B cell (primary cell): ENCODE results near the gene ADCK2.

ENCODE experiments used
- EZH2 ChIP-seq: IDR thresholded peaks from 2 replicates; pipeline ENCODE4 v1.6.1; 2012; ENCODE audit warnings: borderline replicate concordance, low read depth, mild to moderate bottlenecking, moderate library complexity, low read length; ENCODE audit not compliant: insufficient read depth, poor library complexity, severe bottlenecking
- TF ChIP-seq, protein P1 (sequence below): fragments of 200-600 bp; IDR thresholded peaks from one replicate; pipeline ENCODE4 v1.8.0; 2022; ENCODE audit warnings: antibody characterized with exemption, mild to moderate bottlenecking

DNA sequence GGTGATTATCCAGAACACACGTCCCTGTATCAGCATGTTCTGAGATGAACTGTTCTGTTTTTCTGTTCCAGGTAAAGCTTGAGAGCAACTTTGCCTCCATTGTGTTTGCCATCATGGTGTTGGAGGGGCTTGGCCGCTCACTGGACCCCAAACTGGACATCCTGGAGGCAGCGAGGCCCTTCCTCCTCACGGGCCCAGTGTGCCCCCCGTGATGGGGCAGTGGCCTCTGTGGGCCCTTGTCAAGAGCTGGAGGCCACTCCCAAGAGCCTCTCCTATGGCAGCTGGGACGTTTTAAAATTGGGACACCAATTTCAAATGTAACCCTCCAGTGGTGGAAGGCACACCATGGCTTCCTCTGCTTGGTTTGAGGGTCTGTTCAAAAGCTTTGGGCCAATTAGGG is 21.8 kb downstream of the ADCK2 start:
- TF ChIP-seq, protein P1, sequence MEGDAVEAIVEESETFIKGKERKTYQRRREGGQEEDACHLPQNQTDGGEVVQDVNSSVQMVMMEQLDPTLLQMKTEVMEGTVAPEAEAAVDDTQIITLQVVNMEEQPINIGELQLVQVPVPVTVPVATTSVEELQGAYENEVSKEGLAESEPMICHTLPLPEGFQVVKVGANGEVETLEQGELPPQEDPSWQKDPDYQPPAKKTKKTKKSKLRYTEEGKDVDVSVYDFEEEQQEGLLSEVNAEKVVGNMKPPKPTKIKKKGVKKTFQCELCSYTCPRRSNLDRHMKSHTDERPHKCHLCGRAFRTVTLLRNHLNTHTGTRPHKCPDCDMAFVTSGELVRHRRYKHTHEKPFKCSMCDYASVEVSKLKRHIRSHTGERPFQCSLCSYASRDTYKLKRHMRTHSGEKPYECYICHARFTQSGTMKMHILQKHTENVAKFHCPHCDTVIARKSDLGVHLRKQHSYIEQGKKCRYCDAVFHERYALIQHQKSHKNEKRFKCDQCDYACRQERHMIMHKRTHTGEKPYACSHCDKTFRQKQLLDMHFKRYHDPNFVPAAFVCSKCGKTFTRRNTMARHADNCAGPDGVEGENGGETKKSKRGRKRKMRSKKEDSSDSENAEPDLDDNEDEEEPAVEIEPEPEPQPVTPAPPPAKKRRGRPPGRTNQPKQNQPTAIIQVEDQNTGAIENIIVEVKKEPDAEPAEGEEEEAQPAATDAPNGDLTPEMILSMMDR, result no peak
- no peak for TF ChIP-seq EZH2
